ENCODE data around the gene LYG1.
"Not testable (repeated sequence)": the region's sequence is repeated elsewhere in the genome, so short reads cannot be mapped to it uniquely, and the experiment has no call there.

LYG1 gene

DNA sequence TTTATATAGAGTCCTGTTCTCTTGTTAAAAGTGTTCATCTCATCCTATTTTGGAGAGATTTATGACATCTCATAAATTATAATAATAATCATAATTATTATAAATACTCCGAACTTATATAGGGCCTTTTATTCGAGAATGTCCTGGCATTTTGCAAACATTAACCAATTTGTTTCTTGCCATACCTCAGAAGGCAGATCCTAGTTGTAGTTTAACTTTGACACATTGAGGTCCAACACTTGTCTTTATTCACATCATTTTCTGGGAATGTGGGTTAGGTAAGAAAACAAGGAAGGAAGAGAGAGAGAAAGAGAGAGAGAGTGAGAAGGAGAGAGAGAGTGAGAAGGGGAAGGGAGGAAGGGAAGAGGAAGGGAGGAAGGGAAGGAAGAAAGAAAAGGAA, at the start of gene LYG1:
Gene LYG1, minus strand, starts transcription at position 101 of the 400 bp plus-strand sequence. CDS start 5,527 bp downstream, outside the sequence.
- DNase-seq (ENCODE audit: low read depth in 2 of 3, low spot score in 2 of 3): not testable (repeated sequence)

DNA sequence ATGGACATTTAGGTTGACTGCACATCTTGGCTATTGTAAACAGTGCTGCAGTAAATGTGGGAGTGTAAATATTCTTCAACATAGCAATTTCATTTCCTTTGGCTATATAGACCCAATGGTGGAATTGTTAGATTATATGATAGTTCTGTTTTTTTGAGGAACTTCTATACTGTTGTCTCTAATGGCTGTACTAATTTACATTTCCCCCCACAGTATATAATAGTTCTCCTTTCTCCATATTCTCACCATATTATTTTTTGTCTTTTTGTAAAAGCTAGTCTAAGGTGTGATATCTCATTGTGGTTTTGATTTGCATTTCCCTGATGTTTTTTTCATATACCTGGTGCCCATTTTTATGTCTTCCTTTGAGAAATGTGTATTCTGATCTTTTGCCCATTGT, 49.2 kb upstream of the LYG1 start:
- no peak for DNase-seq (ENCODE audit: low read depth in 2 of 3, low spot score in 2 of 3)

DNA sequence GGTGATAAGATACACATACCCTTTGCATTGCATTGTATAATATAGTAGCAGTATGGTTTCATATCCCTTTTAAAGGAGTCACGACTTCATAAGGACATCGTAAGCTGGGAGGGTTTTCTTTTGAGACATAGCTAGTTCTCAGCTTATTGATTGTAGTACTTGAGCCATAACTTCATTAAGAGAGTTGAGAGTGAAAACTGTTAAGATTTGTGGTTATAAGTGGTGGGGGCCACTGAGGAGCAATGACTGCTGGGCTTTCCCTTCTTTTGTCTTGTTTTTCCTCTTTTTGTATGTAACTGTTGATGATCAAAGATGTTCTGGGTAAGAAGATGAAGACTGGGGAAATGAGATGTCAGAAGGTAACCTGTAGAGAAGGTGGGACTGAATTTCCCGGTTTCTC, 47.2 kb upstream of the LYG1 start:
- DNase-seq (ENCODE audit: low read depth in 2 of 3, low spot score in 2 of 3): no peak

DNA sequence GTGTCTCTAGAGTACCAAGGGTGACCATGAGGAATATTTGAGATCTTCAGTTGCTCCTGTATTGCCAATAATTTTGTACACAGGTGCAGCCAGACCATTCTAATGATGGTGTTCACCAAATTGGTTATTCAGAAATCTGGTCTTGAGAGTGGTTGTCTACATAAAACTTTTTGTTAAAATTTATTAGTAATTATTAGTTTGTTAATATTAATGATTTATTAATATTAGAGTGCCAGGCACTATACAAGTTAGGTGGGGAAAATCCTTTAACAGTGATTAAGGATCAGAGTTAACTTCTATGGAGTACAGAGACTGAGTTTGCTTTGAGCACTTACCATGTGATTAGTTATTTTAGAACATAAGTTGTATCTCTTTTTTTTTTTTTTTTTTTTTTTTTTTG, 45.2 kb upstream of the LYG1 start:
- DNase-seq (ENCODE audit: low read depth in 2 of 3, low spot score in 2 of 3): no peak

DNA sequence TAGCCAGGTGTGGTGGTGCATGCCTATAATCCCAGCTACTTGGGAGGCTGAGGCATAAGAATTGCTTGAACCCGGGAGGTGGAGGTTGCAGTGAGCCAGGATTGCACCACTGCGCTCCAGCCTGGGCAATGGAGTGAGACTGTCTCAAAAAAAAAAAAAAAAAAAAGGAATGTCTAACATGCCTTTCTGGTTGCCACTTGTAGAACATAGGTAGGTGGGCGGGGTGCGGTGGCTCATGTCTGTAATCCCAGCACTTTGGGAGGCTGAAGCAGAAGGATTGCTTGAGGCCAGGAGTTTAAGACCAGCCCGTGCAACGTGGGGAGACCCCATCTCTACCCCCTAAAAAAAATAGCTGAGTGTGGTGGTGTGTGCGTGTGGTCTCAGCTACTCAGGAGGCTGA, 44.4 kb upstream of the LYG1 start:
- DNase-seq (ENCODE audit: low read depth in 2 of 3, low spot score in 2 of 3): not testable (repeated sequence)

DNA sequence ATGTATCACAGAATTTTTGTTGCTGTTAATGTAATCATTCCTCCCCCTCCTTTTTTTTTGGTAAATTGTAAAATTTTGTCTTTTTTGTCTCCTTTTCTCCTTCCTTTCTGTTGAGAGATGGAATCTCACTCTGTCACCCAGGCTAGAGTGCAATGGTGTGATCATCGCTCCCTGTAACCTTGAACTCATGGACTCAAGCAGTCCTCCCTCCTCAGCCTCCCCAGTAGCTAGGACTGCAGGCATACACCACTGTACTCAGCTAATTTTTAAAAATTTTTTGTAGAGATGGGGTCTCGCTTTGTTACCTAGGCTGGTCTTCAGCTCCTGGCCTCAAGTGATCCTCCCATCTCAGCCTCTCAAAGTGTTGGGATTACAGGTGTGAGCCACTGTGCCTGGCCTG, 41.5 kb upstream of the LYG1 start:
- DNase-seq (ENCODE audit: low read depth in 2 of 3, low spot score in 2 of 3): no peak

DNA sequence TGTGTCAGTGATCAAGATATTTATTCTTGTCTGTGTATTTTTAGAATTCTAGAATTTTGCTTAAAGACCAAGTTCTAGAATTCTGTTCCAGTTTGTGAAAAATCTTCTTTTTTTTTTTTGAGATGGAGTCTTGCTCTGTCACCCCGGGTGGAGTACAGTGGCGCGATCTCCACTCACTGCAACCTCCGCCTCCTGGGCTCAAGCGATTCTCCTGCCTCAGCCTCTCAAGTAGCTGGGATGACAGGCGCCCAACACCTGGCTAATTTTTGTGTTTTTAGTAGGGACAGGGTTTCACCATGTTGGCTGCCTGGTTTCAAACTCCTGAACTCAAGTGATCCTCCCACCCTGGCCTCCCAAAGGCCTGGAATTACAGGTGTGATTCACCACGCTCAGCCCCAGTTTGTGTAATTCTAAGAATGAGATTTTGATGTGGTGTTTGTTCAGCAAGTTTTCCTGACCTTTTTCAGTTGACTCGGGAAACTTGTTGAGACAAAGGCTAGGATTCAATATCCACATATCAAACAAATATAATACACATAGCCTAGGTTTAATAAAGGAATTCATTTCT, 39.8 kb upstream of the LYG1 start:
- no peak for DNase-seq (ENCODE audit: low read depth in 2 of 3, low spot score in 2 of 3)

DNA sequence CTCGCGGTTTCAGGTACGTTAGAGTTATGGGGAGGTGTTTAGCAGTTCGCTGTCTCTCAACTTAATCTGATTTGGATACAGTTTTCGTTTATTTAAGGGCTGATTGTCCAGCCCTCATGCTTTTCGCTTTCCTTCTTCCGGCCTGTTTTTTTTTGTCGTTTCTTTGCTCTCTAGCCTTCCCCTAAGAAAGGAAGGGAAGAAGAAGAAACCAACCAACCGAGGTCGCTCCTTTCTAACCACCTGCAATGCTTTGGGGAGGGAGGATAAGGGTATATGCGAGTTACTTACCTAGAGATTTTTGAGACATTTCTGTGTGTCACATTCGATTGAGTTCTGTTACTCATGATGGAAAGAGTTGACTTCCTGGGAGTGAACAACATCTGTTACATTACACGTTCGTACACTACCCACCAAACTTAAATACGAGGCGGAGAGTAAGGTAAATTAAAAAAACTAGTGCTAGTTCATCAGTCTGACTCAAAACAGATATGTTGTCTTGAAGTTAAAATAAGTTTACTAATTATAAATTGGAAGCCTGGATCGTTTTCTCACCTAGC, 37.1 kb upstream of the LYG1 start:
- peak in 1 of 3 experiments; percentile 4 for DNase-seq (ENCODE audit: low read depth in 2 of 3, low spot score in 2 of 3)

DNA sequence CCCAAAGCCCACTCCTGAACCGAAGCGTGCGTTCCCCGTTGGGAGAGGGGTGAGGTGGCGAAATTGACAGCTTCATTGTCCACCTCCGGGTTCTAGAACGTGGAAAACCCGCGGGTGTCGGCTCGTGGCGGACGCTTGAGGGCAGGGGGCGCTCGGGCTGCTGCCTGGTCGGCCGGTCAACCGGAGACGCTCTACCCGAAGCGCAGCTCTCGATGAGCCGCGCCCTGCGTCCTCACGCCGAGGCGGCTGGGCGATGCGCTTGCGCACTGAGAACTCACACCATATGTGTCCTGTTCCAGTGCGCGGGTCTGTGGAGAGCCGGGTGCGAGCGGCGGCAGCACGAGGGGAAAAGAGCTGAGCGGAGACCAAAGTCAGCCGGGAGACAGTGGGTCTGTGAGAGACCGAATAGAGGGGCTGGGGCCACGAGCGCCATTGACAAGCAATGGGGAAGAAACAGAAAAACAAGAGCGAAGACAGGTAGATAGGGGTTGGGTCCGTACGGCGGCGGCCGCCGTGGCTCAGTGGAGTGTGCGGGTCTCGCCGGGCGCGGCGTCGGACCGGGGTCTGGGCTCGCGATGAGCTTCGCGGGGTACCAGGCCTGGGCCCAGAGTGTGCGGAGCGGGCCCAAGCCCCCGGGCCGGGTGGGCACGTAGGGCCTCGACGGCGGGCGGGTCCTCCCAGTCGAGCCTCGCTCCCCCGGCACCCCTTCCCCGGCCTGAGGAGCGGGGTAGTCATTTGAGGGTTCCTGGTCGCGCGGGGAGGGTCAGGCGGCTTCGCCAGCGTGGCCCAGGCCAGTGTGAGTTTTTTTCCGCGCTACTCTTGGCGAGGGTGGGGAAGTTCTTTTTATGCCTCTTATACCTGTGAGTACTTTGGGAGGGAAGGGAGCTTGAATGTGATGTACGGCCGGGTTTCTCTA, 36.4 kb upstream of the LYG1 start, which contains the start of gene EIF5B:
Gene EIF5B, plus strand, starts transcription at position 277 of the 916 bp plus-strand sequence. Its CDS starts 166 bp downstream, at position 443.
- peak; percentile 69 to 92 (median 73) for DNase-seq (ENCODE audit: low read depth in 2 of 3, low spot score in 2 of 3)

DNA sequence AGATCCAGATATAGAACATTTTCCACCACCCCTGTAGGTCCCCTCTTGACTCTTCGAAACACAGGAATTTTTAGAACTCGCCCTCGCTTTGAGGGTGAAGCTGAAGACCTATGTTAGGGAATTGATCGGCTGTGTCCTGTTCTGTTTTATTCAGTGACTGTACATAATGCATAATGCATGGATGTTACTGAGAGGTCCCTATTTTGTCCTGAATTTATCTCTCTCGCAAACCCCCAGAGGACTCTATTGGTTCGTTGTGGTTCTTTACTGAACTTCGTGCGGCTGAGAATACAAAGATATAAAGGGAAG, 35.8 kb upstream of the LYG1 start:
- peak in 1 of 3 experiments; percentile 6 for DNase-seq (ENCODE audit: low read depth in 2 of 3, low spot score in 2 of 3)

DNA sequence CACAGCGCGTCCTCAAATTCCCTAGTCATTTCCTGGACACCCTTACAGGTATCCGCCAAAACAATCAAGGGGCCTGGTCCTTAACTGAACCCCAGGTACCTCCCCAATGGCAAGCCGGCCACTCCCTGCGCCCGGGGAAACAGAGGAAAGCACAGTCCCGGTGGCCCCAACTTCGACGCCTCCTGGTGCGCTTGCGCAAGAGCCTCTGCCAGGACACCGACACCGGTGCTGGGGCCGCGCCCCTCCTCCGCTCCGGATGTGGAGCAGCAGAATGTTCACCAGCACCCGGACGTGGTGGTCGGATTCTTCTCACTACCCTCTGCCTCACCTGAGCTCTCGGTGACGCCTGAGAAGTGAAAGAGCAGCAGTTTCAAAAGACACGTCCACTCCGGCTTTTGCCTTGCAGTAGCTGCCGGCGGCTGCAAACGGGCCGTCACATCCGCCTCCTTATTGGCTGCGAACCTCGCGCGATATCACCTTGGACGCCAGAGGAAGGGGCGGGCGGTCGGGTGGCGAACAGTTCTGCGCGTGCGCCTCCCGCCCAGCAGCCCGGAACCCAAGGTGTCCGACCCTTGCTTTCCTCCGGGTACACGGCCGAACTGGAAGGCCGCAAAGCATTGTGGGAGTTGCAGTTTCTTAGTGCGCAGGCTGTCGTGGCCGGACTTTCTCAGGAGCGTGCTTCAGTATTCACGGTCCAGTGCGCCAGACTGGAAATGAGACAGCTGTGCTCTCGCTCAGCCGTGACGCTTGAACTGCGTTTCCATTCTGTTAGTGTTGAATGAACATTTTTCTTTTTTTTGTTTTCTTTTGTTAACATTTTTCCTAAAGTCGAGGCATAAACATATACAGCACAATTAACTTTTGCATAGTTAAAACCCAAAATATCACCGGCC, 35.2 kb upstream of the LYG1 start, which contains the start of gene TXNDC9:
Gene TXNDC9, minus strand, starts transcription at position 423 of the 893 bp plus-strand sequence. CDS start 3,123 bp downstream, outside the sequence.
- DNase-seq (ENCODE audit: low read depth in 2 of 3, low spot score in 2 of 3): peak; percentile 68 to 94 (median 89)

DNA sequence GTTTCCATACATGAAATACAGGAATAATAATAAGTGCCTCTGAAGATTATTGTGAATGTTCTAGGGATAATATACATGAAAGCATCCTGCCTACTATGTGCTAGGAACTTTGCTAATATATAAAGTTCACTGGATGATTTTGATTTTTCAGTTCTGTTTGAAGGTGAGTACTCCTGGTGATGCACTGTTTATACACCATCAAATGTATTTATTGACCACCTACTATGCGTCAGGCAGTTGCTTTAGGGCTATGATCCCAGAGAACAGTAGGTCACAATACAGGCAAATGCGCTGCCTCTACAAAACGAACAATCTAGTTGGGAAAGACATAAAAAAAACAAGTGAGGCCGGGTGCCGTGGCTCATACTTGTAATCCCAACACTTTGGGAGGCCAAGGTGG, 24.4 kb upstream of the LYG1 start:
- DNase-seq (ENCODE audit: low read depth in 2 of 3, low spot score in 2 of 3): no peak

DNA sequence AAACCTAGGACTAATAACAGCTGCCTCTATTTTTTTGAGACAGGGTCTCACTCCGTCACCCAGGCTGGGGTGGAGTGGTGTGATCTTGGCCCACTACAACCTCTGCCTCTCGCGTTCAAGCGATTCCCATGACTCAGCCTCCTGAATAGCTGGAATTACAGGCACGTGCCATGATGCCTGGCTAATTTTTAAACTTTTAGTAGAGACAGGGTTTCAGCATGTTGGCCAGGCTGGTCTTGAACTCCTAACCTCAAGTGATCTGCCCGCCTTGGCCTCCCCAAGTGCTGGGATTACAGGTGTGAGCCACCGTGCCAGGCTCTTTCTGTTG, 16.8 kb upstream of the LYG1 start:
- DNase-seq (ENCODE audit: low read depth in 2 of 3, low spot score in 2 of 3): not testable (repeated sequence)

DNA sequence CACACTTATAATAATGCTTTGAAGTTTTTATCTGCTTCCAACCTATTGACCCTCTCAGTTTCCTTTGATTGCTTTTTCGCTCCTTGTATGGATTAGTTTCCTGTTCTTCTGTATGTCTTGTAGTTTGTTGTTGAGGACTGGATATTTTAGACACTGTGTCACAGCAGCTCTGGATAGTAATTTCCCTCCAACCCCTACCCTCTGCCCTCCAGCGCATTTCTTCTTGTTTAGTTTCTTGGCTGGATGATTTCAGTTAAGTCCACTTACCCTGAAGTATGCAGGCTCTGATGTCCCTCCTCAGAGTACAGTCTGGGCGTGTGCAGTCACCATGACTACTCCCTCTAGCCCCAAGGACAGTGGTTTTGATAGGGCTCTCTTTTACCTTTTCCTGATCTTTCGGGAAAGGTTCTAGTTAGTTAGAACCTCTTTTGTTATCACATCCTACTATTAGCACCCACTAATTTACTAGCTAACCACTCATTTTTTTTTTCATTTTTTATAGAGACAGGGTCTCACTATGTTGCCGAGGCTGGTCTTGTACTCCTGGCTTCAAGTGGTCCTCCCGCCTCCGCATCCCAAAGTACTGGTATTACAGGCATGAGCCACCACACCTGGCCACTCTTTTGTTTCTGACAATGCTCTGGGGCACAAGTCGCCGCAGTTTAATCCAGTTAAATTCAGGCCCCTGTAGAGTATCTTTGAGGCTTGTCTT, 16.3 kb upstream of the LYG1 start:
- DNase-seq (ENCODE audit: low read depth in 2 of 3, low spot score in 2 of 3): no peak

DNA sequence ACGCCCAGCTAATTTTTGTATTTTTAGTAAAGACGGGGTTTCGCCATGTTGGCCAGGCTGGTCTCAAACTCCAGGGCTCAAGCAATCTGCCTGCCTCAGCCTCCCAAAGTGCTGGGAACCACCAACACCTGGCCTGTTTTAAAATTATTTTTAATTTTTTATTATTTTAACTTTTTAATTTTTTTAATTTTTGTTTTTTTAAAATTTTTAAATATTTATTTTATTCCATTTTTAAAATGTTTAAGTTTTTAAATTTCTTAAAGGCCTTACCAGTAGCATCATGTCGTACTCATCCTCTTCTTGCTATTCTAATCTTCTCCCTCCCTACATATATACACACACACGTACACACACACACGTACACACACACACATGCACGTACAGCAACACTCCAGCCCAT, 1.4 kb downstream of the LYG1 start:
- DNase-seq (ENCODE audit: low read depth in 2 of 3, low spot score in 2 of 3): no peak

DNA sequence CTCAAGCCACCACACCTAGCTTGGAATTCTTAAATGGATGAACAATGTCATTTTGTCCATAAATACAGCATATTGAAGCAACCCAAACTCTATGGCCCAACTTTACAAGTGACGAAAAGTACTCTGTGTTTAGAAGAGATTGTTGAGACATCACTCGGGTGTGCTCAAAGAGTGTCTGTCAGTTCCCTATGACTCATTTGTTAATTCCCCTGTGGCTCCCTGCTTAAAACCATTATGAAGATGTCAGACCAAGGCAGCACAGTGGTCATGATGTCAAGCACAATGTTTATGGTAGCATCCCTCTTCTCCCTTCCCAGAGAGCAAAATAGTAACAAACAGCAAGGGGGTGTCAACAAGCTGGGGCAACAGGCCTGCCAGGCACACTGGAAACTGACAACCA, 3.0 kb downstream of the LYG1 start:
- DNase-seq (ENCODE audit: low read depth in 2 of 3, low spot score in 2 of 3): no peak

DNA sequence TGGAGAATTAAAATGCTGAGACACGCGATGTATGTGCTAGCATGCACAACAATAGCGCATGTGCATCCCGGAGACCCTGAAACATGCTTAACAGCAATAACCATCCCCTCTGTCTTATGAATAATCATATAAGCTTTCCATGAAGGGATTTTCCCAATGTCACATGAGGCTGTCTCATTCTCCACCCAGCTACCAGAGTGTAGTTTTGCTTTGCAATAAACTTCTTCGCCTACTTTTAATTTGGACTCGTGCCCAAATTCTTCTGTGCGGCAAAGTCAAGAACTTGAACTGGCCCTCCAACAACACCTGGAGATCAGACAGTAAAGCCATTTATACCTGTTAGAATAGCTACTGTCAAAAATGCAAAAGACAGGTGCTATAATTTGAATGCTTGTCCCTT, 15.5 kb downstream of the LYG1 start:
- DNase-seq (ENCODE audit: low read depth in 2 of 3, low spot score in 2 of 3): no peak

DNA sequence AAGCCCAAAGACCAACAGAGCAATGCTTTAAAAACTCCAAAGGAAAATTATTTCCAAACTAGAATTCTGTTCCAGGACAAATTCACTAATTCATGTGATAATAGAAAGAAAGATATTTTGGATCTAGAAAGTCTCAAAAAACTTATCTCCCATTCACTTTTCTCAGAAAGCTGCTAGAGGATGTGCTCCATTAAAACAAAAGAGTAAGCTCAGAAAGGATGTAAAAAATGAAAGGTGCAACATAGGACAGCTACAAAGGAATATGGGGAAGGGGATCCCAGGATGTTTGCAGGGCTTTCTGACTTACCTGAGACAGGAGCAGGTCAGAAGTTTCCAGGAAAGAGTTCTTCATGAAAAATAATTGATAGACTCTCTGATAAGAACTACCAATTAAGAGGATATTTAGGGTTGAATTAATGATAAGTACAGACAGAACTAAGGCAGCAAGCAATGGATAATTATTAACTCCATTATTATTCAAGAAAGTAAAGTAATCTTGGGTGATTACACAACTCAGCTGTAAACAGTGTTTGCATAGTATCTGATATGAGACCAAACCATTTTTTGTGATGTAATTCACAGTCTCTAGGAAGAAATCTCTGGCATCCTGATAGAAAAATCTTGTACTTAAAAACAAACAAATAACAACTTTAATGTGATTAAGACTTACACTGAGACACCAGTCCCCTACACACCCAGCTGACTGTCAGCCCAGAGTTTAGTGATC, 20.9 kb downstream of the LYG1 start:
- DNase-seq (ENCODE audit: low read depth in 2 of 3, low spot score in 2 of 3): no peak

DNA sequence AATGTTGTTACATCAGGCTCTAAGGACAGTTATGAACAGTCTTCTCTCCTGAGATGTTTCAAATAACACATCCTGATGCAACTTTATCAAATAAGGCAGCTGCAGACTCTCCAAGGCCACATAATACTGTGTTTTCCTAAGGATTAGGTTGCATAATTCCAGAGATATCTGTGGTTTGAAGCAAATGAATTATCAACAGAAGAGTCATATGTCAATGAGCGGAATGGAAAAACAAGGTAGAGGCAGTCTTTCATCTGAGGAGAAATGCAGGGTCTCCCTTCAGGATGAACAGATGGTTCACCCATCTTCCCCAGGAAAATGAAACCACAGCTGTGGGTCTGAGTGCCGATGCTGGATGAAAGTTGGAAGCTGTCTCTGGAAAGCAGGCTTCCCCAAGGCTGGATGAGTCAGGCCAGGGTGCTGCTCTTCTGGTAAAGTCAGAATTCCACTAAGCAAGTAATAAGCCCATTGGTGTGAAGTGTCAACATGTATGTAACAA, 22.2 kb downstream of the LYG1 start:
- no peak for DNase-seq (ENCODE audit: low read depth in 2 of 3, low spot score in 2 of 3)

Measured in activated CD8-positive, alpha-beta memory T cell treated with anti-CD3 and anti-CD28 coated beads for 48 hours (primary cell).